Esophagus squamous epithelium (tissue), 4 donors: ENCODE measurements around the gene GALNT17.

Experiments used
- POLR2A ChIP-seq, 4 donors: fragments of 450-650 bp; IDR thresholded peaks; one replicate each; pipeline ENCODE4 v1.6.1; 2017; ENCODE audit warnings: antibody characterized with exemption in 4 of 4, mild to moderate bottlenecking in 4 of 4, moderate library complexity in 3 of 4
- TF ChIP-seq, protein P1 (sequence below), 6 experiments: fragments of 450-650 bp in 4 of 6; fragments of 200-600 bp in 2 of 6; sonication (generic) in 2 of 6; IDR thresholded peaks; one replicate each; pipeline ENCODE4 v1.5.1; 2016 to 2019; ENCODE audit warnings: antibody characterized with exemption in 6 of 6, mild to moderate bottlenecking in 4 of 6, moderate library complexity in 4 of 6

- TF ChIP-seq, protein P1, sequence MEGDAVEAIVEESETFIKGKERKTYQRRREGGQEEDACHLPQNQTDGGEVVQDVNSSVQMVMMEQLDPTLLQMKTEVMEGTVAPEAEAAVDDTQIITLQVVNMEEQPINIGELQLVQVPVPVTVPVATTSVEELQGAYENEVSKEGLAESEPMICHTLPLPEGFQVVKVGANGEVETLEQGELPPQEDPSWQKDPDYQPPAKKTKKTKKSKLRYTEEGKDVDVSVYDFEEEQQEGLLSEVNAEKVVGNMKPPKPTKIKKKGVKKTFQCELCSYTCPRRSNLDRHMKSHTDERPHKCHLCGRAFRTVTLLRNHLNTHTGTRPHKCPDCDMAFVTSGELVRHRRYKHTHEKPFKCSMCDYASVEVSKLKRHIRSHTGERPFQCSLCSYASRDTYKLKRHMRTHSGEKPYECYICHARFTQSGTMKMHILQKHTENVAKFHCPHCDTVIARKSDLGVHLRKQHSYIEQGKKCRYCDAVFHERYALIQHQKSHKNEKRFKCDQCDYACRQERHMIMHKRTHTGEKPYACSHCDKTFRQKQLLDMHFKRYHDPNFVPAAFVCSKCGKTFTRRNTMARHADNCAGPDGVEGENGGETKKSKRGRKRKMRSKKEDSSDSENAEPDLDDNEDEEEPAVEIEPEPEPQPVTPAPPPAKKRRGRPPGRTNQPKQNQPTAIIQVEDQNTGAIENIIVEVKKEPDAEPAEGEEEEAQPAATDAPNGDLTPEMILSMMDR (IDR thresholded peaks at IDR 0.05), result no peak
- TF ChIP-seq POLR2A (IDR thresholded peaks at IDR 0.05), result no peak
Observed at GRCh38 chr7:71746006-71746405, 614.1 kb downstream of the GALNT17 start.
